HepG2 (cell line): ENCODE data around the gene SNRNP200. TPM values are rescaled to one million over a fixed set of nuclear protein-coding genes. Genes with fewer than 3 reads are reported as not detected.

Experiments
- ATAC-seq: fragments of 200-7000 bp; cut with Tn5 transposase; 3 replicates; pipeline ENCODE4 v1.9.1; 2020; ENCODE audit warnings: mild to moderate bottlenecking, moderate library complexity
- BruUV-seq: library from RNA; stranded (reverse); fragments of 400-500 nt; replicated peaks from 2 replicates; lab custom pipeline; 2021; lab: Mats Ljungman, UMichigan
- CTCF ChIA-PET: fragments of 300-600 bp; formaldehyde crosslinking; extraction: SDS; loops from one replicate; lab custom pipeline; 2021; ENCODE audit warnings: low total read pairs, inconsistent platforms, low intra/inter-chr PET ratio; lab: Yijun Ruan, JAX
- POLR2A ChIA-PET: fragments of 350-600 bp; sonication (Branson Sonifier 250); formaldehyde crosslinking; loops from one replicate; lab custom pipeline; 2020; ENCODE audit warnings: antibody characterized with exemption, inconsistent platforms; lab: Yijun Ruan, JAX
- DNase-seq: peaks from one replicate; pipeline ENCODE4 v3.0.0-alpha.2; 2015; ENCODE audit warnings: low spot score
- FAIRE-seq: peaks from 3 replicates; lab custom pipeline; 2011; peaks lifted over from hg19 to GRCh38; lab: Jason Lieb, UNC
- H2AFZ ChIP-seq: one replicate; pipeline ENCODE4 v1.6.1; 2011; ENCODE audit warnings: low read length, inconsistent platforms
- H3K27ac ChIP-seq: fragments of 300-600 bp; 3 replicates; pipeline ENCODE4 v1.8.0; 2011; ENCODE audit warnings: mixed run types, mild to moderate bottlenecking, mixed read lengths, low read length, inconsistent platforms; ENCODE audit not compliant: insufficient read depth; ENCODE audit errors: extremely low read length
- H3K27me3 ChIP-seq, 2 experiments: fragments of 200-600 bp in 1 of 2; 2 replicates in 1 of 2; 3 replicates in 1 of 2; pipeline versions ENCODE4 v1.6.0 to v1.8.0; 2011; ENCODE audit warnings: low read length in 2 of 2, mild to moderate bottlenecking in 2 of 2, moderate library complexity in 2 of 2, inconsistent platforms in 1 of 2; ENCODE audit not compliant: insufficient read depth in 2 of 2, control insufficient read depth in 1 of 2
- H3K36me3 ChIP-seq, 2 experiments: fragments of 200-600 bp in 1 of 2; replicated peaks in 1 of 2; 2 replicates in 1 of 2; 3 replicates in 1 of 2; pipeline versions ENCODE4 v1.5.1 to v1.8.0; 2011; ENCODE audit warnings: low read length in 2 of 2, inconsistent platforms in 1 of 2; ENCODE audit not compliant: insufficient read depth in 2 of 2, control insufficient read depth in 1 of 2
- H3K4me1 ChIP-seq: 2 replicates; pipeline ENCODE4 v1.5.1; 2012; ENCODE audit warnings: low read length, inconsistent platforms; ENCODE audit not compliant: insufficient read depth
- H3K4me2 ChIP-seq: 2 replicates; pipeline ENCODE4 v1.6.0; 2011; ENCODE audit warnings: low read depth, low read length, inconsistent platforms
- H3K4me3 ChIP-seq, 3 experiments: fragments of 200-600 bp in 1 of 3; sonication (generic), shearing (Covaris generic) in 1 of 3; replicated peaks in 1 of 3; 2 replicates each; pipeline ENCODE4 v1.5.1; 2011 to 2016; ENCODE audit warnings: low read length in 3 of 3, inconsistent platforms in 2 of 3, low read depth in 2 of 3, mild to moderate bottlenecking in 2 of 3, control low read depth in 1 of 3, mixed read lengths in 1 of 3; ENCODE audit not compliant: insufficient read depth in 1 of 3
- H3K79me2 ChIP-seq: one replicate; pipeline ENCODE4 v1.6.1; 2011; ENCODE audit warnings: low read length, inconsistent platforms; ENCODE audit not compliant: insufficient read depth
- H3K9ac ChIP-seq: 2 replicates; pipeline ENCODE4 v1.6.0; 2011; ENCODE audit warnings: mild to moderate bottlenecking, low read depth, low read length, inconsistent platforms; ENCODE audit not compliant: insufficient read depth
- H3K9me3 ChIP-seq: 2 replicates; pipeline ENCODE4 v1.5.1; 2012; ENCODE audit warnings: mild to moderate bottlenecking, low read length
- H4K20me1 ChIP-seq: 2 replicates; pipeline ENCODE4 v1.6.0; 2011; ENCODE audit warnings: inconsistent platforms, mild to moderate bottlenecking, low read length, moderate library complexity; ENCODE audit not compliant: insufficient read depth
- DRAP1 ChIP-seq: IDR thresholded peaks from 2 replicates; pipeline ENCODE4 v1.6.1; 2016; ENCODE audit warnings: missing genetic modification reagents, missing compliant biosample characterization
- EEA1 ChIP-seq: sonication (generic); formaldehyde crosslinking; IDR thresholded peaks from 2 replicates; pipeline ENCODE4 v1.5.1; 2020; ENCODE audit warnings: mild to moderate bottlenecking, missing genetic modification reagents, borderline replicate concordance
- FOXM1 ChIP-seq: sonication (generic); formaldehyde crosslinking; IDR thresholded peaks from 2 replicates; pipeline ENCODE4 v1.5.0; 2020; ENCODE audit warnings: missing genetic modification reagents
- MEIS1 ChIP-seq: sonication (generic); formaldehyde crosslinking; IDR thresholded peaks from 2 replicates; pipeline ENCODE4 v1.9.0; 2021; ENCODE audit warnings: mild to moderate bottlenecking, missing genetic modification reagents, moderate library complexity, borderline replicate concordance
- NFRKB ChIP-seq: fragments of 450-650 bp; IDR thresholded peaks from 2 replicates; pipeline ENCODE4 v1.6.1; 2017
- PAX8 ChIP-seq: sonication (generic); formaldehyde crosslinking; IDR thresholded peaks from 2 replicates; pipeline ENCODE4 v1.8.0; 2022; ENCODE audit warnings: mild to moderate bottlenecking, missing genetic modification reagents, borderline replicate concordance
- SRSF1 ChIP-seq: fragments of 200-400 bp; formaldehyde crosslinking; optimal IDR thresholded peaks from 2 replicates; pipeline ENCODE3; 2017; ENCODE audit warnings: mild to moderate bottlenecking, low read depth, low read length, moderate library complexity
- TMF1 ChIP-seq: sonication (generic); formaldehyde crosslinking; IDR thresholded peaks from 2 replicates; pipeline ENCODE4 v1.8.1; 2022; ENCODE audit warnings: low read depth, missing genetic modification reagents
- ZBTB7B ChIP-seq: sonication (generic); formaldehyde crosslinking; IDR thresholded peaks from 2 replicates; pipeline ENCODE4 v1.4.0; 2020; ENCODE audit warnings: missing genetic modification reagents
- ZKSCAN1 ChIP-seq: fragments of 150-350 bp; IDR thresholded peaks from 2 replicates; pipeline ENCODE4 v1.6.1; 2014; ENCODE audit warnings: low read length
- ZNF251 ChIP-seq: sonication (generic); formaldehyde crosslinking; IDR thresholded peaks from 2 replicates; pipeline ENCODE4 v1.9.0; 2021; ENCODE audit warnings: mild to moderate bottlenecking, missing genetic modification reagents
- ZNF749 ChIP-seq: sonication (generic); formaldehyde crosslinking; IDR thresholded peaks from 2 replicates; pipeline ENCODE4 v1.8.0; 2022; ENCODE audit warnings: mild to moderate bottlenecking, missing genetic modification reagents, moderate library complexity, borderline replicate concordance
- ZNF770 ChIP-seq: sonication (generic); formaldehyde crosslinking; IDR thresholded peaks from 2 replicates; pipeline ENCODE4 v1.5.0; 2020; ENCODE audit warnings: mild to moderate bottlenecking, missing genetic modification reagents
- ZSCAN9 ChIP-seq: IDR thresholded peaks from 2 replicates; pipeline ENCODE4 v1.6.1; 2016; ENCODE audit warnings: borderline replicate concordance
- WGBS: methylation state at CpG from one replicate; pipeline ENCODE4 v1.1.6; 2017; ENCODE audit warnings: low lambda C conversion rate; 5-methylcytosine and 5-hydroxymethylcytosine counted together
- in situ Hi-C: cut with HindIII; loops from 2 replicates; pipeline ENCODE4 v1.10.0; 2017; ENCODE audit warnings: low pct_unique_long_range_greater_than_20kb; ENCODE audit not compliant: extremely low pct_ligation_motif_present
- intact Hi-C: fragments of 100-400 bp; cut with micrococcal nuclease; formaldehyde crosslinking; loops from one replicate; pipeline ENCODE4 v1.10.0; 2022; ENCODE audit not compliant: unreplicated experiment
- polyA plus RNA-seq, 8 experiments: library from polyadenylated mRNA; depleted of rRNA in 3 of 8; stranded (reverse) in 7 of 8; unstranded in 1 of 8; fragments of >200 nt; fragmentation: Illumina TruSeq in 4 of 8; extraction: Trizol in 4 of 8; gene quantifications; 2 replicates each; pipeline versions ENCODE4 v1.2.1 to v1.2.3, GENCODE V29; 2011 to 2016; ENCODE audit warnings: low read depth in 4 of 8, missing spikeins in 1 of 8, mixed read lengths in 1 of 8; ENCODE audit not compliant: insufficient read depth in 1 of 8
- total RNA-seq, 5 experiments: library from RNA; depleted of rRNA; stranded (reverse); fragments of >200 nt; fragmentation: Illumina TruSeq; extraction: Trizol; gene quantifications; 2 replicates each; pipeline ENCODE4 v1.2.3, GENCODE V29; 2016; ENCODE audit warnings: low read depth in 1 of 5

SNRNP200 gene
- total and polyA plus RNA-seq, 2 of the 13 experiments (the other 11 are each of a cell fraction or from before 2014, with no cell fraction given): 99.0 to 232 TPM

- DNase-seq: no peak
- in situ Hi-C loops: no loop called here
- ChIA-PET CTCF (no interaction called here), POLR2A (interaction anchor here (2.3 kb wide), 1 partner anchor 36 kb away, joined by 6 read pairs; the partner anchor contains the start of gene SNRNP200)
- no peaks in the 10 kb centered on the region for H3K27me3 ChIP-seq
- H3K4me2 ChIP-seq: no peak overlapping the region
- peaks cover 24 to 57% of the 10 kb centered on the region in 2 experiments for H3K36me3 ChIP-seq
- no peaks in the 10 kb centered on the region for H4K20me1 ChIP-seq
- FAIRE-seq: no peak
- H3K9ac ChIP-seq: no peak overlapping the region
- H3K9me3 ChIP-seq: no peaks in the 10 kb centered on the region
- no peak overlapping the region for H2AFZ ChIP-seq
- no peak overlapping the region for H3K27ac ChIP-seq
- H3K4me1 ChIP-seq: peaks cover 31% of the 10 kb centered on the region
- intact Hi-C loops: no loop called here
- no TSS peak for BruUV-seq
- H3K79me2 ChIP-seq: peaks cover 38% of the 10 kb centered on the region
- no peak overlapping the region for H3K4me3 ChIP-seq
- no peak for ATAC-seq
- WGBS: 98% methylated on average over 14 of the region's 14 CpGs
- no peak for TF ChIP-seq ZBTB7B
- TF ChIP-seq MEIS1 (CRISPR knock-in tag): no peak
- TF ChIP-seq PAX8 (CRISPR knock-in tag): no peak
- TF ChIP-seq NFRKB: no peak
- no peak for TF ChIP-seq DRAP1 (CRISPR knock-in tag)
- TF ChIP-seq EEA1 (CRISPR knock-in tag): no peak
- no peak for TF ChIP-seq ZNF251
- no peak for TF ChIP-seq FOXM1 (CRISPR knock-in tag)
- TF ChIP-seq ZNF770 (CRISPR knock-in tag): no peak
- no peak for TF ChIP-seq TMF1
- no peak for TF ChIP-seq ZKSCAN1
- TF ChIP-seq ZSCAN9 (CRISPR knock-in tag): no peak
- TF ChIP-seq ZNF749 (CRISPR knock-in tag): no peak
- TF ChIP-seq SRSF1: no peak
- TF ChIP-seq, all 625 proteins: peak for 0
Observed at GRCh38 chr2:96341641-96342040, 36.3 kb upstream of the SNRNP200 start.
